HG03103 (cell line): ENCODE data around the gene DGKB.

Source experiments
- ATAC-seq: cut with Tn5 transposase; IDR thresholded peaks from one replicate; pipeline ENCODE4 v1.9.1; 2021; ENCODE audit warnings: low read depth; ENCODE audit not compliant: unreplicated experiment

DGKB gene

GRCh38 chr7:14414274-14414986 lies 488.1 kb downstream of the DGKB start:
- no peak for ATAC-seq

DNA sequence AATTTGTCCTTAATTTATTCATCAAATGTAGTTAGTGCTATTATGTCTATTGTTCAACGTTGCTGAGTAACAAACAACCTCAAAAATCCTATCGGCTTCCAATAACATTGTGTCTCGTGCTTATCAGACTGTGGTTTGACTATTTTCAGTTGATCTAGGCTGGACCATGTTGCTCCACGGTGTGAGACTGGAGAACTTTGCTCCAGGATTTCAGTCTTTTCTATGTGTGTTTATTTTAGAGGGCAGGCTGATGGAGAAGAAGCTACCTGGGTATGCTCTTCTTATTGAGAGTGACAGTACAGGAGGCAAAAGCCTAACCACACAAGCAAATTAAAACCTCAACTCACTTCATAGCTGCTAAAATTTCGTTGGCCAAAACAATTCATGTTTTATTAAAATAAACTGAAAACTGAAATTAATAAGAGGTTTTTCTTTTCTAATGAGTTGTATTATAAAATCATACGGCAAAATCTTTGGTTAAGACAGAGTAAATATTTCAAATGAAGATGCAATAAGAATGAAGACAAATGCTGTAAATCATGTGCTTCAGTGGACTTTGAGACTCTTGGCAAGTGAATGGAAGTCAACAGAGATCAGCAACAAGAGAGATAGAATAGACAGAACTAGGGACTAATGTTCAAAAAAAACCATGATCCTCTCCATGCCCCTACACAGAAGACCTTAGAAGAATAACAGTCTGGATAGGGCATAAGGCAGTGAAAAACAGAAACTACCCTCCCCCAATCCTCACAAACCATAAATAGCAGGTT lies 495.1 kb downstream of the DGKB start:
- ATAC-seq, result no peak

- no peak for ATAC-seq
Observed at GRCh38 chr7:14403587-14403986, 499.0 kb downstream of the DGKB start.

DNA sequence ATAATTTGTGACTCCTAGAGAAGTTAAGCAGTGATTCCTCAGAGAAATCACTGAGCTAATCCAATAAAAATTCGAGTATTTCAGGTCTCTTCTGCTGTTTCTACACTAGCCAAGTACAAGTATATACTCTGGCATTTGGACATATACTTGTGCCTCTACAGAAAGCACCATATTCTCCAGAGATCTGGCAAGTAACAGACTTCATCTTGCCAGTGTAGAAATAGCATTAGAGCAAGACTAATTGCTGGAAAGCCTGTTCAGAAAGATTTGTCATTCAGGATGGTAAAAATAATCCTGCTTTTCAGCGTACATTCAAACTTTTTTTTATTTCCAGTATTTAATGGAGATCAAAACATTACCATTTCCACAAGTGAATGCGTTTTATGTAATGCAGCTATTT lies 502.3 kb downstream of the DGKB start:
- no peak for ATAC-seq

GRCh38 chr7:14398526-14398925 lies 504.0 kb downstream of the DGKB start:
- no peak for ATAC-seq

GRCh38 chr7:14395860-14396259 lies 506.7 kb downstream of the DGKB start:
- ATAC-seq, result no peak

DNA sequence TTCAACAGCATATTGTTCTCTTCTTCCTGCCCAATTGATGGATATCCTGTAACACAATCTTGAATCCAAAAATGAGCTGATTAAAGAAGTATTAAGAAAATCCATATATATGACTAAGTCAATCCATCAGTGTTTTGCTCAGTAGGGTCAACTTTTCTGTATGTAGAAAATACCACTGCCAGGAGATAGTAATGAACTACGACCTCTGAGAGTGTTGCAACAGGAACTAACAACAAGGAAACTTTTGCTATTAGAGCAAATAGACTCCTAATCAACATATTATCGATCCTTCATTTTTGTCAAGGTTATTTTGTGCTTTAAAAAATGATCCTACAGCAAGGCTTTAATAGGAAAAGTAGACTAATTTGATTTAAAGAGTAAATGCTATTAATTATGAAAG lies 507.8 kb downstream of the DGKB start:
- ATAC-seq, result no peak

DNA sequence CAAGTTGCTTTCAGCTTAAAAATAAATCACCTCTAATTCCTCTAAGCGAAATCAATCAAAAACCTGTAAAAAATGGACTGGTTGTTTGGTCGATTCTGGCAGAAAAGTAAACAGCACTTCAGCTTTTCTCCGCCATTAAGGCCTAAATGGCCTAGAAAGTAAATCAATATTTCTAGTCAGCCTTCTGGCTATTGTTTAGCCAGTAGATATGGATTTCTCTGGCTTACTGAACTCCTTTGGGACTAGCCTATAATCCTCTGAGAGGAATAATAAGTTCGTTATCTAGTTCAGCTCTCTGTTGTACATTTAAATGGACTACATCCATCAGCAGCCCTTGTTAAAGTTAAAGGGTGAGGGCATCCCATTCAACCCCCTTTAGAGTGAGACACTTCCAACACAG lies 513.0 kb downstream of the DGKB start:
- ATAC-seq, result no peak

DNA sequence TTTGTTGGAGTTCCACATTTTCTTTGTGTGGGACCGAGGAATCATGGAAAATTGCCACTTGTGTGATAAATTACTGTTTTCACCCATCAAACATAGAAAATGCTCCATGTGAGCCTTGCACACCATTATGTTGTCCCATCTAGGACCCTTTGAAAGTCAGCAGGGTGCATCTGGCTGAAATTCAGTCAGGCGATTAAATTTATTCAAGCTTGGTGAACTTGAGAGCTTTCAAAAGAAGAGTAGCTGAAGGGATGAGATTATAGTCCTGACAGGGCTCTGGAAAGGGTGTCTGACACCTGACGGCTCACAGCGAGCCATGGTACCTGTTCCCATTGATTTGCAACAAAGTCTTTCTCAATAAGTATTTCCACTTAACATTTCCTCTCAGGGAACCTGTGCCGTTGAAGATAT lies 513.4 kb downstream of the DGKB start:
- no peak for ATAC-seq

DNA sequence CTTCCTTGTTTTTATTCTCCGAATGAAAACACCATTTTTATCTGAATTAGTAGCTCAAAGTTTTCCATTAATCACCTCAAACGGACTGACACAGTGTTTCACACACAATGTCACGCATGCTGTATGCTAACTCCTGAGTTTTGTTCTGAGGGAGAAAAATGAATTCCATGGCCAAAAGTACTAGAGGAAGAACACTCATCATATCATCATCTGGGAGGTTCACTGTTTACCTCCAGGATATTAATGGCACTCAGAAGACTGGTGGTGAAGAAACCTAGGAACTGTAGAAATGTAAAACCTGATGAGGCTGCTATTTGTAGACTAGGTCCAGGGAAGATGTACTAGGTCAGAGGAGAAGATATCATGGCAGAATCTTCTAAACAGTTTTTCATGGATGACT lies 517.5 kb downstream of the DGKB start:
- no peak for ATAC-seq

GRCh38 chr7:14381936-14382335 lies 520.6 kb downstream of the DGKB start:
- ATAC-seq, result no peak

DNA sequence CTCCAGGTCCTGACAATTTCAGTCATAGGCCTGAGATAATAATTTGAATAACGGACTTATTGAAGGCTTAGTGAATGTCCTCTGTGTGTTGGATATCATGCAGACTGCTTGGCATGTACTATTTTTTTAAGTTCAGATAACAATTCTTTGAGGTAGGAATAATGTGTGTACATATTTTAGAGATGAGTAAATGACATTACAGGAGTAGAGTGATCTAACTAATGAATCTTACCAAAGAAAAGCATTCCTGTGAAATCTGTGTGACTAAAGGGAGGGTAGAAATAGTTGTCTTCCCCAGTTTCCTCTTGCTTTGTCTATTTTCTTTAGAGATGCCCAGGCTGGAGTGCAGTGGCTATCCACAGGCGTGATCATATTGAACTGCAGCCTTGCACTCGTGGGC lies 521.2 kb downstream of the DGKB start:
- no peak for ATAC-seq

- no peak for ATAC-seq
Observed at GRCh38 chr7:14380881-14381280, 521.7 kb downstream of the DGKB start.

DNA sequence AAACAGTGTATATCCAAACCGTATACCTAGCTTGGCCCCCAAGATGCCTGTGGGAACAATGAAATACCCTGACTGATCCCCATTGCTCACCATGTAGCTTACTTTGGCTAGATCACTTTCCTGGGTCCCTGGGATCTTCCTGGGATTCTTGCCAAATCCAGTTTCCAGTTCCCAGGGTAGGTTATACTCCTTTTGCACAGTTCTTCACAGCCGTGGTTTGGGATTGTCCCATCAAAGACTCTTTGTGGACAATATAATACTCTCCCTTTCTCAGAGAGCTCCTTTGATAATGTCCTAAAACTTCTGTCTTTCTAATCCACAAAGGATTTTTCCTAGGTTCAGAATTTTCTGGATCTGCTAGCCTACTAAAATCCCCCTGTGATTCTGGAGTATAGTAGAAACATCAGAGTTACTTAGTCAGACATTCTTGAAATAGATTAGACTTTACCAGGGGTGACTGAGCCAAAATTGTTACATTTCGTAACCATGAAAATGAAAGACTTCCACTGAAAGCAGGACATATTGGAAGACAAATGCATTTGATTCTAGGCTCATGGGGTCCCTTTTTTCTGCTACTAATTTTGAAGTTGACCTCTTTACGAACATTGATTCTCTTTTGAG lies 524.8 kb downstream of the DGKB start:
- ATAC-seq, result no peak

DNA sequence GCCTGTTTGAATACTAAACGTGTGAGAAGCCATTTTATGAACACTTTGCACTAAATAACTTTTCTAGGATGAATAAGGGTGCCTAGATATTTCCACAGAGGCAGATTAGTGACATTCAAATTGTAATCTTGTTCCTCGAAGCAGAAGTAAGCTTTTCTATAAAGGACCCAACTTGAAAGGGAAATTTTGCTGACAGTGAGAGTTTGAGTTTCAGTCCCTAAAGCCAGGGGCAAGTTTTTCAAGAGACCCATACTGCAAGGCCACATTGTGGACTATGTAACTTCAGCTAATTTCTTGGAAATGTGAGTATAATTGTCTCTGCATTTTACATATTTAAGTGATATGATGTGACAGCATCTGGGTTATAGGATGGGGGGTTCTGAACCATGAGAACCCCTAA lies 525.8 kb downstream of the DGKB start:
- no peak for ATAC-seq

DNA sequence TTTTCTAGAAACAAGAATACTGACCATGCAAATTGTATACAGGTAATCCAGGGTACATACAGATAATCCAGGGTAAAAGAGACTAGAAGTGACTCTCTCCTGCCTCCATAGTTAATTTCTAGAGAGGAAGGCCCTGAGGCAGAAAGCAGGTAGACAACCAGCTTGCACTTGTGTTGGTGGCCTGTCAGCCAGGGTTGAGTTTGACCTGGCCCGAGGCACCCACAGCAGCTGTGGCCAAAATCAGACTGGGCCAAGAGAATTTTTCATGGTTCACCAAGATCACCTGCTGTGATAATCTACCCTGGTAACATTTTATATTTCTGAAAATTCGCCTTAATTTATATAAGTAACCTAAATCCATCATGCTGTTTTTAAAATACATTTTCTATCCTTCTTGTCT lies 526.6 kb downstream of the DGKB start:
- ATAC-seq, result no peak

GRCh38 chr7:14374336-14374735 lies 528.2 kb downstream of the DGKB start:
- no peak for ATAC-seq

DNA sequence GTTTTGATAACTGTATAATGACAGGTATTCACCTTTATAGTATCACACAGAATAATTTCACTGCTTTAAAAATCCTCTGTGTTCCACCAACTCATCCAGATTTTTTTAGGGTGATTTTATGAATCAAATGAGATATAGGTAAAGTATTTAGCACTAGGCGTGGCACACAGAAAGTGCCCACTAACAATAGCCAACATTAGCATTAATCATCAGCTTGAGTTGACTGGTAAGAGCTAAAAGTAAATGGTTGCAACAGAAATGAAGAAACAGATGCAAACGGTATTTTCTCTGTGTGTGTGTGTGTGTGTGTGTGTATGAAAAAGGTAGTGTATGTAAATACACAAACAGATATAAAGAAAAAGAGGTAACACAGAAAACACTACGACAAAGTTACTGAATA lies 534.3 kb downstream of the DGKB start:
- ATAC-seq, result no peak

- ATAC-seq, result no peak
Observed at GRCh38 chr7:14351167-14351566, 551.4 kb downstream of the DGKB start.

DNA sequence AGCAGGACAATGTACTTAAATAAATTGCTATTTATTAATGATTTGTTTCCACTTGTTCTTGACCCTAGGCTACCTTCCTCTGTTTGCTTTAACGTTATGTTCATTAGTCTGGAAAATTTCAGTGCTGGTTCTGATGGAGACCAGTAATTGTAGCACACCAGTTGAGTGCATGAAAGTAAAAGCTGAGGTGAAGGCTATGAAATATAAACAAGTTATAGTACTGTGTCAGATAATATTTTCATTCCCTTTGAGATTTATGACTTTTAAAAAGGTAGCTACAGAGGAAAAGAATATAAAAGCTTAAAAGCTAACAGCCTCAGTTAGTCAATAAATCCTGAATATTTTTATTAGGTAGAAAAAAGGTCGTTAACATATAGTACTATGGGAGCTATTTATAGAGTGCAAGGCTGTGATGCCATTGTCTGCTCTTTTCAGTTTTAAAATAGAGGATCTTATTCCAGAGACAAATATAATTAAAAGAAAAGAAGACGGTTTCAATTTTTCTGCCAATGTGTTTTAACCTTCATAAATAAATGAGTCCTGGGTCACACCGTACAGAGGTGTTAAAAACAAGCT lies 561.3 kb downstream of the DGKB start:
- no peak for ATAC-seq

DNA sequence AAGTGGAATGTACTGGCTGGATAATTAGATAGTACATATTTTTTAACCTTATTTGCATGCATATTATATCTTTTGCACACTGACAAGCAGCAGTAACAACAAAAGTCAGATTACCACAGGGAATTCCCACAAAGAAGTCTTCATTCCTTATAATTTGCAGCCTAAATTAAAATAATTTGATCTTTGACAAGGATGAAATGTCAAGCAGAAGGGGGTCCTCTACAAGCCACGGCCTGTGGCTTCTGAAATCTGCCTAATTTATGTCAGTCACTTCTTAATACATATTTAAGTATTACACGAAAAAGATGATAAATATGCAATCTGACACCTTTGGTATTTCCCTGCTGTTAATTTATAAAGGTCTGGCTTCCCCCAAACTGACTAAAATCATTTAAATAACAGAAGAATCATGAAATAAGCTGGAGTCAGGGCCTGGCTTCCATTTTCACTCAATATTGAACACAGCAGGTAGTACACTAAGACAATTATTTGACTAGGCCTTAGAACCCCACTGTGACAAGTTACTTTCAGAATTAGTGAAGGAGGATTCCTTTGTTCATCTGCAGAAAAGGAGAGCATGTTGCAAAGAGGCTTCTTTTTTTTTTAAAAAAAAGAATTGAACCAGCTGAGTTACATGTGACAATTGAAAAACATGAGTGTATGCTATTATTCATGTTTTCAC lies 562.0 kb downstream of the DGKB start:
- no peak for ATAC-seq
